Activated CD4-positive, alpha-beta T cell treated with anti-CD3 and anti-CD28 coated beads for 24 hours (primary cell): ENCODE results near the gene MZF1.
A peak's percentile ranks its signal among the peaks of the same experiment; 100 is the strongest.

ENCODE experiments used
- DNase-seq, 2 donors: peaks; one replicate each; pipeline ENCODE4 v3.0.0-alpha.2; 2020; ENCODE audit warnings: low read depth in 2 of 2

The MZF1 gene

DNA sequence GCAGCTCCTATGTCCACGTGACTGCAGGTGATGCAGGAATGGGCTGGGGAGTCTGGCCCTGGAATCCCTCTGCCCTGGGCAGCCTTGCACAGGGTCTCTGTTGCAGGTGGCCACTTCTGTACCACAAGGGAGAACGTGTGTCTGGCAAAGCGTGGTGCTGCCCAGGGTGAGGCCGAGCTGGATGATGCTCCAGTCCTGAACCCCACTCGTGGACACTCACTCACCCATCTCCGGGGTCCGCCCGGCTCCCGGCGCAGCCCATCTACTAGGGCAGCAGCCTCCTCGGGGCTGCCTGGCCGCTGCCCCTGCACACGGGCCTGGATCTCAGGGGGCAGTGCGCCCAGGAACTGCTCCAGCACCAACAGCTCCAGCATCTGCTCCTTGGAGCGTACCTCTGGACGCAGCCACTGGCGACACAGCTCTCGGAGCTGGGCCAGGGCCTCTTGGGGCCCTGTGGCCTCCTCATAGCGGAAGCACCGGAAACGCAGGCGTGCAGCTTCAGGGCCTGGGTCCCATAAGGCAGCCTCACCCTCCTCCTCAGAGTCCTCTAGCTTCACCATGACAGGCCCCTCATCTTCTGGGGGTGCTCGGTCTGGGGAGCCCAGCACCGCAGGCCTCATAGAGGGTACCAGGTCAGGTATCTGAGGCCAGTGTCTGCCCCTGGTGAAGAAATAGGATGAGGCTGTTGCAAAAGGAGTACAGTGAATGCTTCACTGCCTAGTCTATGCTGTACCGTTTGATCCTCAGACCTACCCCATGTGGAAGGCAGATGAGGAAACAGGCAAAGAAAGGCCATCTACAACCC is 2.2 kb downstream of the MZF1 start:
- no peak for DNase-seq

DNA sequence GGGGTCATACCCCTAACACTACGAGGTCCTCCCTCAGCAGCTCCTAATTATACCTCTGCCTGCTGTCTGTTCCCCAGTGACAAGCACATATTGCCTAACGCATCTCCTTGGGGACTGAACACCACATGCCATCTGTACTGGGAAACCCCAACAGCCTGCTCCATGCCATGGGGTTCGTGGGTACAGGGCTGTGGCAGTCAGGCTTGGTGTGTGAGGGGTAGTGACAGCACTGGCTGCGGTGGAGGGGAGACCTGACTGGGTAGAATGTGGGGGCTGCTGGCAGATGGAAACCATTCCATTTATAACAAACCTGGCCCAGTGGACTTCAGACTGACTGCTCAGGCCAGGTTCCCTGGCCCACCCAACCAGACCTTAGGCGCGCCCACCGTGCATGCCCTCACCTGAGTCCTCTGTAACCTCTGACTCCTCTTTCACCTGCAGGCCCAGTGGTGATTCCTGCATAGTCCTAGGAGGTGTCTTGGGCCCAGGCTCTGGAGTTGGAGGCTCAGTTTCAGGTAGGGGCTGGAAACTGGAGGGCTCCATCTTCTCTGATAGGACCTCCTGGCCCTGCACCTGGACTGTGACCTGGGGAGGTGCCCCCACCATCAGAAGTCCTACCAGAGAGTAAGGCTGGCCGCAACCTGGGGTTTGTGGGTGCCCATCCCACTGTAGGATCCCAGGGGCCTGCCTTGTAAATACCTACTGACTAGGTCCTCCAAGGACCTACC is 3.0 kb downstream of the MZF1 start:
- no peak for DNase-seq

DNA sequence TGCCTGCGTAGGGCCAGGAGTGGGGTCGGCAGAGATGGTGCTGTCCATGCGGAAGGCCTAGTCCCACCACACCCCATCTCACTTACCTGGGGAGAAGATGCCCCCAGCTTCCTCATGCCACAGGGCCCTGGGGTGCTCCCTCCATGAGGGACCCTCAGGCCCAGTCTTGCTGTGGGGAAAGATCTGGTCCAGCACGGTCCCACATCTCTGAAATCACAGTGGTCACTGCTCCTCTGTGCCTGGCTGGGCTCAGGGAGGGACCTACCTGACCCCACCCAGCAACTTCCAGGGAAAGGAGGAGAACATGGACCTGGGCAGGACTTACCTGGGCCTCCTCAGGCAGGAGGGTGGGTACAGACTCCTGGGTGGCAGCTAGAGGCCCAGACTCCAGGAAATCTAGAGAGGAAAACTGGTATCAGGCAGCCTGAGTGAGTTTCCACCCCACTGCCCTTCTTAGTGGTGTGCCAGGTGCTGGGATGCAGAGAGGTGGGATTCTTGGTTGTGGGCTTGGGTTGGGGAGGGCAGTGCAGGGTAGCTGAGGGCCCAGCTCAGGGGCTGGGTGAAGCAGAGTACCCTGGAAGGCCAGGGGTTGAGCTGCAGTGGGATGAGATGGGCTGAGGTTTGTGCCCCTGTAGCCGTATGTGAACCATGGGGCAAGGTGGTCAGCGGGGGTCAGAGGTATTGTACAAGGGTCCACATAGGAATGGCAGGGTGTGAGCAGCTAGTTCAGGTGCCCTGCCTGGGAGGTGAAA is 3.8 kb downstream of the MZF1 start:
- DNase-seq: no peak

GRCh38 chr19:58568453-58569130 is 4.5 kb downstream of the MZF1 start:
- DNase-seq: no peak

DNA sequence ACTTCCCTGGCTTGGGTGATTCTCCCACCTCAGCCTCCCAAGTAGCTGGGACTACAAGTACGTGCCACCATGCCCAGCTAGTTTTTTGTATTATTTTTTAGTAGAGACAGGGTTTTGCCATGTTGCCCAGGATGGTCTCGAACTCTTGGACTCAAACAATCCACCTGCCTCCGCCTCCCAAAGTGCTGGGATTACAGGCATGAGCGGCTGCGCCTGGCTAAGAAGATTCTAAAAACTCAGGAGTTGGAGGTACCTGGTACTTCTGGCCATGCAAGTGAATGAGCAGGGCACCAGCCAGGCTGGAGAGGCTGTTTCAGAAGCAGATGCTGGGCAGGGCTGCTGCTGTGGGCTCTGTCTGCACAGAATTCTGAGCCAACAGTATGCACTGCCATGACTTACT is 6.1 kb downstream of the MZF1 start:
- no peak for DNase-seq

GRCh38 chr19:58563823-58564222 is 9.3 kb downstream of the MZF1 start:
- no peak for DNase-seq

DNA sequence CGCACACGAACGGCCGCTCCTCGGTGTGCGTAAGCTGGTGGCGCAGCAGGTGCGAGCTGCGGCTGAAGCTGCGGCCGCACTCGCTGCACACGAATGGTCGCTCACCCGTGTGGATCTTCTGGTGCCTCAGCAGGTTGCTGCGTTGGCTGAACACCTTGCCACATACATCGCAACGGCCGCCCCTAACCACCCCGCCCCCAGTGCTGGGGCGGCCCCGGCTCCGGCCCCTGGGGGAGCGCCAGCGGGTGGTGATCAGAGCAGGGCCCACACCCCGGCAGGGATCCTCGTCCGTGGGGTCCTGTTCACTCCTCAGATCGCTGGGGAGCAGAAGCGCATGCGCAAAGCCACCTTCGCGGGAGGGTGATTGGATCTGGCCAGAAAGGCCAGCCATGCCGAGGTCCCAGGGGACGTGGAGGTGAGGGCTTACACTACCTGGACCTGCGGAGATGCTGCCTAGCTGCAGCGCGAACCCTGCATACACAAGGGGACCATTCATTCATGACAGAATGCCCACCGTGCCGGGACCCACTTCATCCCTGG is 10.0 kb downstream of the MZF1 start:
- DNase-seq: no peak

- DNase-seq: no peak
Measured at GRCh38 chr19:58562122-58563033, 10.8 kb downstream of the MZF1 start.

DNA sequence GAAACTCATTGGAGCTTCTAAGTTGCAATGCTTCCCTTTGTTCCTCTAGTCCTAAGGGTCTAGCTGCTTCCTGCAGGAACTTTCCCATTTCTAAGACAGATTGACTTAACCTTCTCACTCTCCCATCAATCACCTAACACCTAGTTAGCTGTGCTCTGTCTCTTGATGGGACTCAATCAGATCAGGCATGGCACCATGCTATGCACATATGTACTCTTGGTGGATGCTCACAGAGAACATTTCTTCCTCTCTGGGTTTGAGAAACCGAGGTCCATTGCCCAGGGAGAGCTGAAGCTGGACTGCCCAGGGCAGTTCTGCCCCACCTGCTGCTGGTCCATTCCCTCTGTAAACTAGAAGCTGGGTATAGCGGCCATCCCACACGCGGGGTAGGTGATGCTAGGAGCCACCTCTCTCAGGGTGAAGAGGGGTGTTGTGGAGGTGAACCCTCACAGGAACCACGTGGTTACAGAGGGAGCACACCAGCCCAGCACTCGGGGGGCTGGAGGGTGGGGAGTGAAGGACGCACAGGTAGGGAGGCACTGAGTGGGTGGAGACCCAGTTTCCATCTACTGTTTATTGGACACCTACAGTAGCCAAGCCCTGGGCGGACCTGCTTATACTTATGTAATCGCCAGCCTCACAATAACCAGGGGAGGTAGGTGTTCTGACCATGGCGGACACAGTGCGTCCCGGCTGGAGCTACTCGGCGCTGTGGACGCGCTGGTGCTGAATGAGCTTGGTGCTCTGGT is 11.6 kb downstream of the MZF1 start:
- DNase-seq: no peak

DNA sequence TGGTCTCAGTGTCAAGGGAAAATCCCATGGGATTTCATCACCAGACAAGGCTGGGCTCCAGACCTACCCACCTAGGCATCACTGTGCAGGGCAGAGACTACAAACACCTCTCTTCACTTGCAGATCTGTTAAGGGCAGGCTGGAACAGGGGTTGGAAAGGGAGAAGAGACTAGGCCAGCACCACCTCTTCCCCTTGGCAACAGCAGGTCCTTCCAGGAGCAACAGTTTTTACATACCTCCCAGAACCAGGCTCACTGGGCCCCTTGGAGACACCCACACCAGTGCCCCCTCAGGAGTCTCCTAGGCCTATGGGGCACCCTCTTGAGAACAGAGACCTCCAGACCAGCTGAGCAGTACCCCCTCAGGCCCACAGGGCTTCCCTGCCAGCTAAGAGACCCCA is 12.2 kb downstream of the MZF1 start:
- DNase-seq: no peak

- DNase-seq: no peak
Measured at GRCh38 chr19:58560007-58560887, 12.9 kb downstream of the MZF1 start.

DNA sequence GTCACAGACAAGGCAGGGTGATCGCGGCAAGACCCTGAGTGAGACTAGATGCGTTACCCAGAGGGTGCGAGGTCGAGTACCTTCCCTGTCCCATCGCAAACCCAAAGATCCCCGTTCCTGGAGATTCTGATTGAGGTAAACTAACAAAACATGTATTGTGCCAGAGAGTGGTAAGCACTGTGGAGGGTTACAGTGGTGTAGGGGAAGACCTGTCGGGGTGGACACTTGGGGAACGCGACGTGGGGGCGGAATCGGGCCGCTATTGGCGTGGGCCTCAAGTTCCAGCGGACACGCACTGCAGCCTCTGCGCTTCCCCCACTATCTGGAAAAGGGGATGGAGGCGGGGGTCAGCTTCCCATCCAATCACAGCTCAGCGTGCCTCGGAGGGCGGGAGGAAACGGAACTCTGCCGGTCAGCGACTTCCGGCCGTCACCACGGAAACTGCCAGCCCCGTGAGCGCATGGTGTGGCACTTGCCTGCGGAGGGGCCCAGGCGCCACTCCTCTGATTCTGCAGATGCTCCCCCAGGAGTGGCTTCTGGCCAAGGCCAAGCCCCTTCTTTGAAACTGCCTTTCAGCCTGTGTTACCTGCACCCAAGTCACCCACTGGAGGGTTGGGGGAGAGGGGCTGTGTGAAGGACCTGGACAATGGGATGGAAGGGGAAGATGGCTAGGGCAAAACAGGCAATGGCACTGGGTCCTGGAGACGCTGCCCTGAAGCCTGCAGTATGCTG is 13.7 kb downstream of the MZF1 start:
- peak; percentile 53 to 77 for DNase-seq

DNA sequence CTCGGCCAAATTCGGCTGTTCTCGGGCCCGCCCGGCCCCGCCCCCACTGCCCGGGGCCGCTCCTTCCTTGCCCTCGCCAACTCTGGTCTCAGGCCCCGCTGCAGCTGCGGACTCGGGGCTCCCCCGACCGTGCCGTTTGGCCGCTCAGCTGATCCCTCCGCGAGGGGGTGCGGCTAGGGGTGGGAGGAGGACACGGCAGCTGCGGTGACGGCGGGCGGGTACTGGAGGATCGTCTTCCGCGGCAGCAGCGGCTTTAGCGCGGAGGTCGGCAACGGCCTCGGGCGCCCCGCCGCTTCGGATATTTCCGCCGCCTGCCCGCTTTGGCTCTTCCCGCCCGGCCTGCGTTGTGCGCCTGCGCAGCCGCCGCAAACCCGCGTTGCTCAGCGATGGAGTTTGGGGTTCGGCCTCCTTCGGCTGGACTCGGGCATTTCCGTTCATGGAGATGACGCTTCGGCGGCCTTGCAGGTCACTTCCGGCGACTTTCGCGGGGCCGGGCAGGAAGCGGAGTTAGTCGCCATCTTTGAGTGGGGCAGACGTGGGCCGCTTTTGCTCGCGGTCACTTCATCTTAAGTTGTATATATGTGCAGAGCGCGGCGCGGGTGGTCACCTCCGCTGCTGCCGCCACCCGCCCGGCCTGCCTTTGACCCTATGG is 14.4 kb downstream of the MZF1 start:
- DNase-seq: peak; percentile 100

DNA sequence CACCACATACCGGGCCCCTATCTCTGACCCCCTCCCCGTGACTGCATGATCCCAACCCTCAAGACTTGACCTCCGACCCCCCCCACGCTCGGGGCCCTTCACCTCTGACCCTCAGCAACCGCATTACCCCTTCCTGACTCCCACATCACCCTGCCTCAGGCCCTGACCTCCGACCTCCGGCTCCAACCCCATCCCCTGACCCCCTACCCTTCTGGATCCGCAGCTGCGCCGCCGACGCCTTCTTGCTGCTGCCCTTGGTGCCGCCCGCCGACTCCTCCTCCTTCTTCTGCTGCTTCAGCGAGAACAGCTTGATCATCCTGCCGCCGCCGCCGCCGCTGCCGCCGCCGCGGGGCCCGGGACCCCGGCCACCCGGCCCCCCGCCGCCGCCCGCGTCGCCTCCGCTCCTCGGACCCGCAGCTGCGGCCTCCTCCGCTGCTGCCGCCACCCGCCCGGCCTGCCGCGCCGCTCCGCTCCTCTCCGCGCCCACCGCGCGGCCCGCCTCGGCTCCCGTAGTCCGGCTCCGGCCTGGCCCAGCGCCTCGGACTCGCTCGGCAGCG is 15.0 kb downstream of the MZF1 start, which contains the start of gene UBE2M:
Gene UBE2M, minus strand, starts transcription at position 546 of the 557 bp plus-strand sequence. Its CDS starts 230 bp downstream, at position 316.
- DNase-seq: peak in 1 of 2 donors; percentile 39

GRCh38 chr19:58557221-58558065 is 15.7 kb downstream of the MZF1 start:
- DNase-seq: no peak

GRCh38 chr19:58556622-58557220 is 16.4 kb downstream of the MZF1 start:
- DNase-seq: no peak
